Right renal cortex interstitium (tissue), 3 donors: Measurements from ENCODE around the gene EFCAB11. TPM values are rescaled to one million over a fixed set of nuclear protein-coding genes. Genes with fewer than 3 reads are reported as not detected.
A peak's percentile ranks its signal among the peaks of the same experiment; 100 is the strongest.

Experiments used
- DNase-seq, 3 donors: peaks; one replicate each; pipeline ENCODE4 v3.0.0-alpha.2; 2013; ENCODE audit warnings: low read depth in 3 of 3, low spot score in 2 of 3
- polyA plus RNA-seq, 3 donors: library from polyadenylated mRNA; unstranded; fragments of 120-200 nt; gene quantifications; one replicate each; pipeline ENCODE4 v1.2.1, GENCODE V29; 2013; ENCODE audit not compliant: insufficient read length in 3 of 3

EFCAB11 gene
- polyA plus RNA-seq, 3 donors: 19.2 to 21.7 (median 20.1) TPM

DNA sequence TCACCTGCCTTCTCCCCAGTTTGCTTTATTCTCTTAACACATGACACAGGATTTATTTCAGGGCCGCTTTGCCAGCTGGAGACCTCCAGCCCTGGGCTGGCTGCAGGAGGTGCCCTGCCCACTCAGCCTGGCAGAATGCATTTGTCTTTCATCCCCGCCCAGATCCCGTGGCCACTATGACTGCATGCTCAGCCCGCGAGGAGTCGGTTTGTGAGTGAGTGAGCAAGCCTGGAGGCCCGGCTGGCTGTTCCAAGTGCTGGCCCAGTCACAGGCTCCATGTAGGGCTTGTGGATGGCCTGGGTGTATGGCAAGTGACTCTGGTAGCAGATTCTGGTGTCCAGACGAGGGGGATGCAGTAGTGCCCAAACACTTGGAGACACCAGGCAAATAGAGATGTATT, 3.3 kb upstream of the EFCAB11 start:
- no peak for DNase-seq

DNA sequence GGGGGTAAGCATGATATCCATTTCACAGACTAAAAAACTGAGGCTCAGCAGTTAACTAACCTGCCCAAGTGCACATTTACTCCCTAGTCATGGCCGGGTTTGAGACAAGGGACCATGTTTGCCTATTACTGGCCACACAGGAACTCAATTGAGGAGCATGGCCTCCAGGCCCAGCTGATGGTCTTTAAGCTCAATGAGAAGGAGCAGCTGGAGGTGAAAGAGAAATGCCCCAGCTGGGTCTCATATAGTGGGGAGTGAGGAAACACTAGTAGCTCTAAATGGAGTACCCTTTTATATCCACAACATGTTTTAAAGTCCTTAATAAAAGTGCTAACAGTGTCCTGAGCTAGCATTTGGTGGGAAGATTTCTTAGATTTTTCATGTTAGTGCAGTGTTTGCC, 2.8 kb upstream of the EFCAB11 start:
- peak in 1 of 3 donors; percentile 1 for DNase-seq

DNA sequence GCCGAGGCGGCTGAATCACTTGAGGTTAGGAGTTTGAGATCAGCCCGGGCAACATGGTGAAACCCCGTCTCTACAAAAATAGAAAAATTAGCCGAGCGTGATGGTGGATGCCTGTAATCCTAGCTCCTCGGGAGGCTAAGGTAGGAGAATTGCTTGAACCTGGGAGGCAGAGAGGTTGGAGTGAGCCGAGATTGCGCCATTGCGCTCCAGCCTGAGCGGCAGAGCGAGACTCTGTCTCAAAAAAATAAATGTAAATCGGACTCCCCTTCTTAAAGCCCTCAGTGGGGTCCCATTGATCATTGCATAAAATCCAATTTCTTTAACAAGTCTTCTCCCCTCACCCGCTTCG, 2.1 kb upstream of the EFCAB11 start:
- DNase-seq: peak in 1 of 3 donors; percentile 1

DNA sequence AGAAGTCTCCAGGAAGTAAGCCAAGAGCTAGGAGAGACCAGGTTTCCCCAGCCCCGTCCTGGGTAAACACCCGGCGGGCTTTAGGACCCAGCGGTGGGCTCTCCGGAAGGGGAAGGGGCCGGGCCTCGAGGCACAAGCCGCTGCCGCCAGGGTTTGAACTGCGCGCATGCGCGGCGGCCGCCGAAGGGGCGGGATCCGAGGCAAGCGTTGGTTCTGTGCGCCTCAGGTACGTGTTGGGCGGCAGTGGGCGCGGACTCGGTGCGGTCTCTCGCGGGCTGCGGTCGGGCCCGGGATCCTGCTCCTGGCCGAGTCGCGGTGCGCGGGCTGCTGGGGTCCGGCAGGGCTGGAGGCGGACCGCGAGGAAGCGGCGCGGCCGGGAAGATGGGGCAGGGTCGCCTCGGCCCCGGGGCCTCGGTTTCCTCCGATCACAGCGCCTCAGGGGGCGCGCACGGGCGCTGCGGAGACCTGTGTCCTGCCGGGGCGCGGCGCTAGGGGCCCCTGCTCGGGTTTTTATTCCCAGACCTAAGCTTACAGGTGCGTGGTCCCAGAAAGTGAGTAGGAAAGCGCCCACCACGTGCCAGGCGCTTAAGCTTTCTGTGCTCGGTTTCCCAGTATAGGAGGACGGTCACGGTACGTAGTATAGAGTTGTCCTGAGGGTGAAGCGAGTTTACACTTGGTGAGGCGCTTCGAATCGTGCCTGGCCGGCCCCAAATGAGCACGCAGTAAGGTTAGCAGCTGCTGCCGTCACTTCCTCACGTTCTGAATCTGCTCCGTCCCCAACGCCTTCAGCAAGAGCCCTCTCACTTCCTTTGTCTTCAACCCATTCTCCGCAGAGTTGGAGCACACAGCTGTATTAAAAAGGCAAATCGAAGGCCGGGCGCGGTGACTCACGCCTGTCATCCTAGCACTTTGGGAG, 1.5 kb upstream of the EFCAB11 start, which contains the start of gene TDP1:
Gene TDP1 (plus strand): TSS at position 183 of the 916 bp plus-strand sequence. CDS start 7,188 bp downstream, outside the sequence.
- peak; percentile 83 to 95 (median 89) for DNase-seq

DNA sequence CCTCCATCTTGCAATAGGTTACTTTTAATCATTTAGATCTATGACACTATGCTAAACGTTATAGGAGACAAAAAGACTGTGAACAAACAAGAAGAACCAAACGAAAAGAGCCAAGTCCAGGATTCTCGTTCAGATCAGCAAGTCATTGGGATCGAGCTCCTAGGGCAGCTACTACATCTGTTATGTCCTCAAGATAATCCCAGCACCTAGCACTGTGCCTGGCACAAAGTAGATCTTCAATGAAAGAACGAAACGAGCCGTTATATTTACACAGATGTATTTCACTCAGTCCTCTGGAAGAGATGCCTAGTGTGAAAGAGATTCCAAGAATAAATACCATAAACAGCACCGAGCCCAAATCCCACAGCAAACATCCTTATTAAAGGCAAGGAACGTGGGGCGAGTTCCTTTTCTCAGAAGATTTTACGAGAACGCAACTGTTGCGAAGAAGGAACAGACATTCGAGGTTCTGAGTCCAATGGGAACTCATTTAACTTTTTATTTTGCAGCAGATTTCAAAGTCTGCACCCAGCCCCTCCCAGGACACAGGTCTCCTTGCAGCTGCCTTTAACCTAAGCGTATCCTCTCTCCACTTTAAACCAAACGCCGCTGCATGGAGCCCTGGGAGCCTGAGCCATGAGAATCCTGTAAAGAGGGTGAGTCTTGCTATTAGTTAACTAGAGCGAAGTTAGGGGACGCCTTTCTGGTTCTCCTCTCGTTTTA, 653 bp upstream of the EFCAB11 start:
- DNase-seq: peak in 1 of 3 donors; percentile 10

DNA sequence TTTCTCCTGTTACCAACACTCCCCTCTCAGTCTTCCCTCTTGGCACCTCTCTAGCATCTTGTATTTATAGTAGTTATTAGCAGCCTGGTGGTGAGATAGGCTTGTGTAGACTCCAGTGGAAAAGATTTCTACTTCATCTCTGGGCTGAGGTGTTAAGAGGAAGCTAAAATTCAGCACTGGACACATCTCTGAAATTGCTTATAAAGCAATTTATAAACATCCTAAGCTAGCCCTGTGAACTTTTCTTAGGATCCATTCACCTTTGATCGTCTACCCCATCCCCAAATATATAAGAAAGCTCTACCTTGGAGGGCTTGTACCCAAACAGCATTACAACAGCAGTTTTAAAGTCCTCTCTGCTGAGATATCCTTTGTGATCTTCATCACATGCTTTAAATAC, 928 bp downstream of the EFCAB11 start:
- no peak for DNase-seq

DNA sequence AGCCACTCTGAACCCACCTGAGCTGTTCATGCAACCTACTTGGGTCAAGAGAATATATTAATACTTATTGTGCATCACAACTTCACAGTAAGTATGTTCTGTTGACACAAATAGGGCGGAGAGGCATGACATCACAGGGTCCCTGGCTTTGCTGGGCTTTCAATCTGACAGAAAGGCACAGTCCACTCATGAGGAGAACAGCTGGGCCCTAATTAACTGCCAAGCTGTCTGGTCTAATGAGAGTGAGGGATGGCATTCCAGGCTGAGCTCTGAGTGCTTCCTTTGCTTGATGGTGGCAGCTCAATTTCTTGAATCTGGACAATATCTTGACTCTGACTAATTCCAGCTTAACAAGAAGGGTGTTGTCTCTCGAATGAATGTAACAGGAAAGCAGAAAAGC, 2.0 kb downstream of the EFCAB11 start:
- no peak for DNase-seq

DNA sequence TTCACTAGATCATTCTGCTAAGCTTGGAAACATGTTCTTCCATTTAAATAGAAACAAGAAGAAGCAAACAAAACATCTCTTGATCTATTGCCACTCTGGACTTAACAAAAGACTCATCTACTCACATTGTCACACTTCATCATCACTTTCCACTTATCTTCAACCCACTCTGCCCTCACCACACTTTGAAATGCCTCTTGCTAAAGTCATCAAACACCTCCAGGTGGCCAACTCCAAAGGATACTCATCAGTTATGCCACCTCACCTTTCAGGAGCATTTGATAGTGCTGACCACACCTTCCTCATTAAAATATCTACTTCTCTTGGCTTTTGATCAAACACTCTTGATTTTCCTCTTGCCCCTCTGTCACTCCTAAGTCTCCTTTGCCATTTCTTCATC, 7.2 kb downstream of the EFCAB11 start:
- no peak for DNase-seq

DNA sequence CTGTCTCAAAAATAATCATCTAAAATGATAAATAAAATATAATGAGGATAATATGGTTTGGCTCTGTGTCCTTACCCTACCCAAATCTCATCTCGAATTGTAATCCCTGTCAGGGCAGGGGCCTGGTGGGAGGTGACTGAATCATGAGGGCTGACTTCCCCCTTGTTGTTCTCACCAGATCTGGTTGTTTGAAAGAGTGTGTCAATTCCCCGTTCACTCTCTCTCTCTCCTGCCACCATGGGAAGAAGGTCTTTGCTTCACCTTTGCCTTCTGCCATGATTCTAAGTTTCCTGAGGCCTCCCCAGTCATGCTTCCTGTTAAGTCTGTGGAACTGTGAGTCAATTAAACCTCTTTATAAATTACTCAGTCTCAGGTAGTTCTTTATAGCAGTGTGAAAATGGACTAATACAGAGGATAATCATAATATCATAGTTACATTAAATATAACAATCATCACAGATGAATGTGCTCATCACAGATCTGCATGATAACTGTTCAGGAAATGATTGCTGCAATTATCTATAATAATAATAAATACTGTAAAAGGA, 12.6 kb downstream of the EFCAB11 start:
- no peak for DNase-seq

DNA sequence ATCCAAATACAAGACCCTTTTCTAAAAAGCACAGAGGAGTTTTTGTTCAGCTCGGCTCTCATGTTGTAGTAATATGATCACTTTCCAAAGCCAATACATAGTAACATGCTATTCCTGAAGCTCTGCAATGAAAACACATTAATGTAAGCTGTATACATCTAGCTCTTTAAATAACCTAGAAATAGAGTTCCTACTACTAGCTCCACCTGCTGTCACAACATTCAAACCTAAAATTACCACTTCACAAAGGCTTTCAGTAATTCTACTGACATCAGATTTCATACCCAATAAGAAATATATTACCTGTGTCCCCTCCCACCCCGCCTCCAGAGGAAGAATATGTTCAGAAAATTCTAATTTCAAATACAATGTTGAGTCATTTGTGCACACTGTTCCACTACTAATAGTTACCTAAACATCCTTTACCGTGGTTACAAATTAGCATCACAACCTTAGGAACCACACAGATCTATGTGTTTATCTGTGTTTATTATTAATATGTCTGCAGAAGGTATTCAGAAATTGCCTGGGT, 17.8 kb downstream of the EFCAB11 start:
- no peak for DNase-seq

DNA sequence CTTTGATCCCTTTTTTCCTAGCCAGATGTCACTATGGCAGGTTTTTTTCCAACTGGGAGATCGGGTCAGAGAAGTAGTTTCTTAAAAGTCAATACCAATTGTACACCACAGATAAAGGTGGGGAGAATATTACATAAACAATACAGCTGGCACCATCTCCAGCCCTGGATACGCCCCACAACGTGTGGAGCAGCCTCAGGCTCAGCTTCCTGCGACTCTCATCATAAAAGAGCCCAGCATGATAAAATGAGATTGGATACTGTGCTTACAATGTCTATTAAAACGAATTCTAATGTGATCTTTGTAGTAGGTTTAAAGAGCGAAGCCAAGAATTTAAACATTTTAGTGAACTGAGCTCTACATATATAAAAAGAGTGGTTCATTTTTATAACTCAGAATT, 21.5 kb downstream of the EFCAB11 start:
- no peak for DNase-seq

DNA sequence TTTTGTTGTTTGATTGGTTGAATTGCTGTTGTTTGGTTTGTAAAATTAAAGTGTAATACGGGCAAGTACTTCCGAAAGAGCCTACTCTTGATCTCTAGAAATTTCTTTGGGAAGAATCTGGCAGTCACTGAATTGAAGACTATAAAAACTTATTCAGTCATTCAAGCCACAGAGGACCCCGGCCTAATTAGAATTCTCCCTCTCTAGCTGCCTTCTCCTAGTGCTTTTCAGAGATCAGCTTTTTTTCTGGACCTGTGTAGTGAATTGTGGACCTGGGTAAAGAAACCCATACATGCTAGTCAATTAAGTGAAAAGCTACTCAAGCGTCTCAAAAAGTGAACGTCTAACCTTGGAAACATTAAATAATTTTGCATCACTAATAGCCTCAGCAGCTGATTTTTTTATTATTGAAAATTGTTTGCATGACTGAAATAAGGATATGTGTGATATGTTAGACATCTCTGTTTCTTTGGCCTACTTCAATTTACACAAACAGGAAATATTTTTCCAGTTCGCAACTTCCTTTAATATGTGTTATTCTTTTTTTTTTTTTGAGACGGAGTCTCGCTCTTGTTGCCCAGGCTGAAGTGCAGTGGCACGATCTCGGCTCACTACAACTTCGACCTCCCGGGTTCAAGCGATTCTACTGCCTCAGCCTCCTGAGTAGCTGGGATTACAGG, 27.2 kb downstream of the EFCAB11 start:
- no peak for DNase-seq

DNA sequence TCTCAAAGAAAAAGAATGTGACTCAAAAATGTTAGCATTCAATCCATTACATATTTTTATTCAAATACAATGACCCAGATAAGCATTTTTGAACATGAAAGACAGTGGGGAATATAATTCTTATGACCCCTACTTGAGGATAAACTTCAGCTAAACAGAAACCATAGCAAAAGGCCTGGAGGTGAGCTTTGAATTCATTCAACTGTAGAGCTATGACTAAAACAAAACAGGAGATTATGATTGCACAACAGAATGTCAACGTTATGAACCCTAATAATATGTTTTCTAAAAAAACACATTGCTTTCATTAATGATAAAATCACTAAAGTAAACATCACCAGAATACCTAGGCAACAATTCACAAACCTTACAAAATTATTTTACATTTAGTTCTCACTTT, 27.8 kb downstream of the EFCAB11 start:
- no peak for DNase-seq

DNA sequence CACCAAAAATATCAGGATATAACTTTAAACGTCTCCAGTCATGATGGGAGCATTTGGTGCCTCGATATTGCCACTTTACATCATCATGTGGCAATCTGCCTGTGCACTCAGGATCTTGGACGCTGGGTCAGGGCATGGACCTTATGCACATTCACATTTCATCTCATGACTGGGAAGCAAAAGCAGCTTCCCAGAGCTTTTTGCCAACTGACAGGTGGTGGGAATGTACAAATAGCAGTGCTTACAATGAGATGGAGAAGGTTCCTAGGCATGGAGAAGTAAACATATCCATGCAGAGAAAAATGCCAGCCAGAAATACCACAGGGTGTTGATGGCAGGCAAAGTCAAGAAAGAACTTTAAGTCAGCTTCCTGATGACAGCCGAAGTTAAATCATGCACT, 30.3 kb downstream of the EFCAB11 start:
- no peak for DNase-seq

DNA sequence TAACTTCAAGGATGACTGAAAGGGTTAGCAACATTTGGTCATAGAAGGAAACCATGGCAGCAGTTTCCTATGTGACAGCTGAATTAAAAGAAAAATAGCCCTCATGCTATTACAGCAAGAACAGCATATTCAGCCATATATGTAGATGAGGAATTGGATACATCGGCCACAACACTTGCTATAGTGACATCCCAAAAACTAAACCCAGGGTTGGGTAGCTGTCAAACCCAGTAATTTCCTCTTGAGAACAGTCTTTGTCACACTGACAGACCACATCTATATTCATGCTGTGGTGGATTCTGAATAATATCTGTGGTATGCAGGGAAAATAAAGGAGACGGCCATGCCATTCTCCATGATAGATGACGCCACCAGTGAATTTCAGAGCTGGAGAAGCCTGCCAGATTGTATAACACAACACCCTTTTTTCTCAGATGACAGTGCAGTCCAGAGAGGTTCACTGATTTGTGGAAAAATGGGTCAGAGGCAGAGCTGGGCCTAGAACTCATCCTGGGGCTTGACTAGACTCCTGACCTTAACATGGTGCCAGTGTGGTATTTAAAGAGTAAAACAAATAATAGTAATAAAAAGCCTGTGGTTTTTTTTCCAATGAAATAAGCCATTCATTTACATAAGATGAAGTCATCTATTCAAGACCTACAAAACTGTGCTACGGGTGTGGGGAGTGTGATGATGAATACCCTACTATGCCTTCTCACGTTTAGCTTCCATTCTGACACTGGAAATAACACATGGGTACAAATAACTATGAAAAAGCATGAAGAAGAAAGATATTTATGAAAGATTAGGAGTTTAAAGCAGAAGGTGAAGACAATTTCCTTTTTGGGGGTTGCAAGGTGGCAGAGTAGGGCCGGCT, 32.3 kb downstream of the EFCAB11 start:
- DNase-seq: no peak

DNA sequence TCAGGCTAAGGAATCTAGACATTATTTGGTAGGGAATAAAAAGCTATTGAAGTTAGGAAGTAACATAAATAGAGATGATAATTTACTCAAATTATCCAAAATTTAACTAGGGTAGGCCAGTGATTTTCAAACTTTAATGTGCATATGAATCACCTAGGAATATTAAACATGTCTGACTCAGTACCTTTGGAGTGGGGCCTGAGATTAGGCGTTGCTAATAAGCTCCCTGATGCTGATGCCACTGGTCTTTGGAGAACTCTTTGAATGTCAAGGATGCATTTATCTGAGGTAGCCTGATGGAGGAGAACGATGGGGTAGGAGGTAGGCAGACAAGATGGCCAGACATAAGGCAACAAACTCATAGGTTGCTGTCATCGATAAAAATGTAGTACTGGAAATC, 33.2 kb downstream of the EFCAB11 start:
- DNase-seq: no peak

DNA sequence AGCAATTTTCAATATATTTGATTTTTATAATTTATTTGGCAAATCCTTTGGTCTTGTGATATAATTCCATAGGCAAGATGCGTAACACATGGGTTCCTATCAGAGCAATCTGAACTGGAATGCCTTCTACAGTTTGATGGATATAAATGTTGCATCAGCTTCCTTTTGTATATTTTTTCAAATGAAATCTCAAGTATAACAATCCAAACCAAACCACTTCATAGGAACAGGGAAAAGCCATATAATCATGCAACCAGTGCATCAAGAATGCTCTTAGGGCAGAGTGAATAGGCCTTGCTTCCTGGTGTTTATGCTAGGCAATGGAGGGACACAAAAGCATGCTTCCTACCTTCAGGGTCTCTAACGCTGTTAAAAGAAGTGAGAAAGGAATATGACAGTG, 34.5 kb downstream of the EFCAB11 start:
- DNase-seq: no peak

DNA sequence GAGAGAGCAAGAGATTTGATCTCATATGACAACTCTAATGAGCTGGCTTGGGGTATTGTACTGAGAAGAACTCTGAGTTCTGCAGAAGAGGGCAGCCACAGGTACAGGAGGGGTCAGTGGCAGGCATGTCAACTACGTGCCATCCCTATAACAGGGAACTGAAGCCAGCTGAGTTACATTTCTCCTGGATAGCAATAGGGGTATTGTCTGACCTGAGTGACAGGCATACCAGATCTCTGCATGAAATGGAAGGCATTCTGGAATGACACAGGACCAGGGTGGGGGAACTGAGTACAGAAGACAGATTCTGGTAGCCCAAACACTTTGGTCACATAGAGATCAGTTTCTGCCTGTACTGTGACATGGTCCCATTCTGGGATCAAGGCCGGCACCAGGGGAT, 35.8 kb downstream of the EFCAB11 start:
- no peak for DNase-seq

DNA sequence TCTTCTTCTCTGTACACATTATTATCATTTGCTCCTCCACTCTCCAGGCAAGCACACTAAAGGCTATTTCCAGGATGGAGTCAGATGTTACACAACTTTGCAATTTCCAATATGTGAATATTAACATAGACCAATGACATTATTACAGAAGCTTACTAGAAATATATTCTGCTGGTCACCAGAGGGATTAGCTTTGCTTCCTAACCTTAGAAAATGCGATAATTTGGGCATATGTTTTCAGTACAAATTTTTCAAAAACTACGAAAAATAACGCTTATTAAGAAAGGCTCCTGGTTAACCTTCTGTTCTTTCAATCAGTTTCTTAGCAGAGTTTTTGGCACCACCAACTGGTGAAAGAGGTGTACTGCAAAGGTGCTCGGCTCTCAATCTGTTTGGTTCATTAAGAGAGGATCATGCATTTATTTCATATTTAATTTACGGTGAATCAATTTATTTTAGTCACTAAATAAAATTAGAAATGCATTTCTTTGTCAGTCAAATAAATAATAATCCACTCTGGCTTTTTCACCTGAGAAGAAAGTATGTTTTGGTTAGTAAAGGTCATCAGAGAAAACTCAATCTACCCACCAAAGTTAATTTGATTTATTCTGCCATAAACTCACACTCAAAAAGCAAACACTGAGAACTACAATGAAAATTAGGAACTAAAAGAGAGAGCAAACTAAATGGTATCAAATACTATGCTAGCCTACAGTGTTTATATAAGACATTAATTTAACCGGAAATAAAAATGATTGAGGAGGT, 39.2 kb downstream of the EFCAB11 start:
- peak in 1 of 3 donors; percentile 56 for DNase-seq
